Keratinocyte (primary cell): ENCODE results near the gene PARP2. TPM values are rescaled to one million over a fixed set of nuclear protein-coding genes. Genes with fewer than 3 reads are reported as not detected.

Experiments used
- DNase-seq: peaks from one replicate; pipeline ENCODE4 v3.0.0-alpha.2; 2011; ENCODE audit warnings: low read depth, missing footprints, low spot score
- FAIRE-seq: peaks from 2 replicates; lab custom pipeline; 2011; peaks lifted over from hg19 to GRCh38; lab: Jason Lieb, UNC
- H2AFZ ChIP-seq: 2 replicates; pipeline ENCODE4 v1.6.0; 2012; ENCODE audit warnings: low read length, control low read depth, inconsistent platforms; ENCODE audit not compliant: control insufficient read depth
- H3K27ac ChIP-seq: 2 replicates; pipeline ENCODE4 v1.5.1; 2011; ENCODE audit warnings: low read length; ENCODE audit not compliant: control insufficient read depth, insufficient read depth
- H3K27me3 ChIP-seq: 3 replicates; pipeline ENCODE4 v1.6.0; 2011; ENCODE audit warnings: low read length; ENCODE audit not compliant: control insufficient read depth, insufficient read depth; ENCODE audit errors: extremely low read depth
- H3K36me3 ChIP-seq, 2 experiments: 2 replicates in 1 of 2; 3 replicates in 1 of 2; pipeline ENCODE4 v1.5.1; 2011; ENCODE audit warnings: low read length in 2 of 2, mild to moderate bottlenecking in 1 of 2; ENCODE audit not compliant: control insufficient read depth in 2 of 2, insufficient read depth in 2 of 2; ENCODE audit errors: extremely low read depth in 1 of 2
- H3K4me1 ChIP-seq: 3 replicates; pipeline ENCODE4 v1.5.1; 2011; ENCODE audit warnings: low read length; ENCODE audit not compliant: control insufficient read depth, insufficient read depth; ENCODE audit errors: extremely low read depth
- H3K4me2 ChIP-seq: 3 replicates; pipeline ENCODE4 v1.6.0; 2011; ENCODE audit warnings: low read depth, low read length; ENCODE audit not compliant: control insufficient read depth, insufficient read depth; ENCODE audit errors: extremely low read depth
- H3K4me3 ChIP-seq, 3 experiments: fragments of 200-600 bp in 1 of 3; sonication (generic) in 1 of 3; 2 replicates in 2 of 3; 3 replicates in 1 of 3; pipeline ENCODE4 v1.5.1; 2011 to 2016; ENCODE audit warnings: low read length in 3 of 3, mild to moderate bottlenecking in 3 of 3, control low read depth in 2 of 3, inconsistent platforms in 1 of 3, low read depth in 1 of 3, mixed read lengths in 1 of 3, mixed run types in 1 of 3, moderate library complexity in 1 of 3; ENCODE audit not compliant: control insufficient read depth in 2 of 3, insufficient read depth in 2 of 3; ENCODE audit errors: extremely low read depth in 1 of 3
- H3K79me2 ChIP-seq: 2 replicates; pipeline ENCODE4 v1.6.0; 2012; ENCODE audit warnings: low read length; ENCODE audit not compliant: control insufficient read depth, insufficient read depth
- H3K9ac ChIP-seq: 3 replicates; pipeline ENCODE4 v1.6.0; 2011; ENCODE audit warnings: low read length; ENCODE audit not compliant: control insufficient read depth, insufficient read depth; ENCODE audit errors: extremely low read depth
- H3K9me1 ChIP-seq: 3 replicates; pipeline ENCODE4 v1.6.0; 2011; ENCODE audit warnings: low read length; ENCODE audit not compliant: control insufficient read depth, insufficient read depth; ENCODE audit errors: extremely low read depth
- H3K9me3 ChIP-seq: 2 replicates; pipeline ENCODE4 v1.5.1; 2012; ENCODE audit warnings: low read depth, low read length; ENCODE audit not compliant: control insufficient read depth
- H4K20me1 ChIP-seq: 3 replicates; pipeline ENCODE4 v1.6.0; 2011; ENCODE audit warnings: low read length; ENCODE audit not compliant: control insufficient read depth, insufficient read depth; ENCODE audit errors: extremely low read depth
- CTCF ChIP-seq, 3 experiments: IDR thresholded peaks in 1 of 3; conservative IDR thresholded peaks in 1 of 3; optimal IDR thresholded peaks in 1 of 3; 2 replicates in 2 of 3; 3 replicates in 1 of 3; pipeline versions ENCODE3 to v1.5.1; 2011; ENCODE audit warnings: low read length in 3 of 3, mild to moderate bottlenecking in 3 of 3, moderate library complexity in 2 of 3, control low read depth in 1 of 3, inconsistent platforms in 1 of 3; ENCODE audit not compliant: insufficient read depth in 2 of 3; ENCODE audit errors: extremely low read depth in 1 of 3
- EZH2 ChIP-seq: IDR thresholded peaks from one replicate; pipeline ENCODE4 v1.6.1; 2012; ENCODE audit warnings: inconsistent platforms, mild to moderate bottlenecking, low read length, moderate library complexity
- dilution Hi-C: fragments of 300-500 bp; cut with MboI; formaldehyde crosslinking; loops from one replicate; pipeline ENCODE4 v1.7.0; 2020; ENCODE audit warnings: low sequenced_read_pairs; ENCODE audit not compliant: extremely low pct_ligation_motif_present
- polyA plus RNA-seq, 5 experiments: library from polyadenylated mRNA; depleted of rRNA in 3 of 5; stranded (reverse) in 3 of 5; stranded (forward) in 1 of 5; unstranded in 1 of 5; fragments of >200 nt; gene quantifications; 1 replicate in 1 of 5; 2 replicates in 3 of 5; 3 replicates in 1 of 5; pipeline versions ENCODE4 v1.2.1 to v1.2.3, GENCODE V29; 2011 to 2012; ENCODE audit warnings: missing spikeins in 2 of 5, low read depth in 1 of 5, low replicate concordance in 1 of 5

The PARP2 gene
- polyA plus RNA-seq, 1 donor (not counting 4 experiments of a cell fraction or from before 2014, with no cell fraction given), result 24.7 TPM

GRCh38 chr14:20314026-20314425 lies 29.4 kb upstream of the PARP2 start:
- no peak for DNase-seq
- H4K20me1 ChIP-seq, result peaks cover 3% of the 10 kb centered on the region
- H3K9ac ChIP-seq, result no peak overlapping the region
- peaks cover 15% of the 10 kb centered on the region for H3K79me2 ChIP-seq
- H3K4me2 ChIP-seq, result no peak overlapping the region
- H3K9me3 ChIP-seq, result no peaks in the 10 kb centered on the region
- no peak for FAIRE-seq
- no peaks in the 10 kb centered on the region for H3K27me3 ChIP-seq
- H3K27ac ChIP-seq, result no peak overlapping the region
- H3K9me1 ChIP-seq, result no peaks in the 10 kb centered on the region
- dilution Hi-C loops, result no loop called here
- no peak overlapping the region for H3K4me3 ChIP-seq
- peaks cover 11 to 20% of the 10 kb centered on the region in 2 experiments for H3K36me3 ChIP-seq
- TF ChIP-seq CTCF (optimal IDR thresholded peaks at IDR 0.05 in 1 of 3, IDR thresholded peaks at IDR 0.05 in 1 of 3, conservative IDR thresholded peaks at IDR 0.05 in 1 of 3; ENCODE audit: extremely low read depth in 1 of 3, insufficient read depth in 2 of 3, low read length in 3 of 3), result no peak
- TF ChIP-seq EZH2, result no peak
- no peak overlapping the region for H2AFZ ChIP-seq
- no peaks in the 10 kb centered on the region for H3K4me1 ChIP-seq

- no peak for DNase-seq
- Histone ChIP-seq H3K79me2 (peaks cover 18% of the 10 kb centered on the region), H3K9me3 (no peaks in the 10 kb centered on the region), H2AFZ (no peak overlapping the region), H3K36me3 (peaks cover 12 to 21% of the 10 kb centered on the region in 2 experiments), H3K27ac (no peak overlapping the region), H3K4me3 (no peak overlapping the region), H3K4me1 (no peaks in the 10 kb centered on the region), H3K27me3 (no peaks in the 10 kb centered on the region), H3K9me1 (no peaks in the 10 kb centered on the region), H3K4me2 (no peak overlapping the region), H4K20me1 (peaks cover 3% of the 10 kb centered on the region), H3K9ac (no peak overlapping the region)
- dilution Hi-C loops, result no loop called here
- TF ChIP-seq CTCF (optimal IDR thresholded peaks at IDR 0.05 in 1 of 3, IDR thresholded peaks at IDR 0.05 in 1 of 3, conservative IDR thresholded peaks at IDR 0.05 in 1 of 3; ENCODE audit: extremely low read depth in 1 of 3, insufficient read depth in 2 of 3, low read length in 3 of 3), result no peak
- no peak for TF ChIP-seq EZH2
- FAIRE-seq, result no peak
Measured at GRCh38 chr14:20317720-20318119, 25.7 kb upstream of the PARP2 start.
